ENCODE results near the gene STX7.

DNA sequence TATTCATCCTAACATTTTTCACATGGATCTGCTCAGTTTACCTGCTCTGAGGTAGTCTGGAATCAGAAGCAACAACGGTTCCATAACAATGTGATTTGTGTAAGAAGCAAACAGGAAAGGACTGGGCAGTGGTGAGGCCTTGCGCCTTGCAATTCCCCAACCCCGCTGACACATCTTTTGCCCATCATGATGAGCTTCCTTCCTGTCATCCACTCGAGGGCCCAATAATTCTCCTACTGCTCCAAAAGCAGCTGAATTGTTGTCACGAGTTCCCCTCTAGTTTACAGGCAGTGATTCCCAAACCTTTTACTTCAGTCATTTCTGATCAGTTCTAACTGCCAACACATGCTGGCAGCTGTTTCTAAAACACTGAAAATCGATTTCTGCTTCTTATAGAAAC, 22.9 kb downstream of the STX7 start:
- no peak for TF ChIP-seq OSR1 (CRISPR knock-in tag; IDR thresholded peaks at IDR 0.05)
- TF ChIP-seq, protein P1, sequence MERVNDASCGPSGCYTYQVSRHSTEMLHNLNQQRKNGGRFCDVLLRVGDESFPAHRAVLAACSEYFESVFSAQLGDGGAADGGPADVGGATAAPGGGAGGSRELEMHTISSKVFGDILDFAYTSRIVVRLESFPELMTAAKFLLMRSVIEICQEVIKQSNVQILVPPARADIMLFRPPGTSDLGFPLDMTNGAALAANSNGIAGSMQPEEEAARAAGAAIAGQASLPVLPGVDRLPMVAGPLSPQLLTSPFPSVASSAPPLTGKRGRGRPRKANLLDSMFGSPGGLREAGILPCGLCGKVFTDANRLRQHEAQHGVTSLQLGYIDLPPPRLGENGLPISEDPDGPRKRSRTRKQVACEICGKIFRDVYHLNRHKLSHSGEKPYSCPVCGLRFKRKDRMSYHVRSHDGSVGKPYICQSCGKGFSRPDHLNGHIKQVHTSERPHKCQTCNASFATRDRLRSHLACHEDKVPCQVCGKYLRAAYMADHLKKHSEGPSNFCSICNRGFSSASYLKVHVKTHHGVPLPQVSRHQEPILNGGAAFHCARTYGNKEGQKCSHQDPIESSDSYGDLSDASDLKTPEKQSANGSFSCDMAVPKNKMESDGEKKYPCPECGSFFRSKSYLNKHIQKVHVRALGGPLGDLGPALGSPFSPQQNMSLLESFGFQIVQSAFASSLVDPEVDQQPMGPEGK (CRISPR knock-in tag; IDR thresholded peaks at IDR 0.05; ENCODE audit: borderline replicate concordance): no peak
- TF ChIP-seq ZC3H10 (CRISPR knock-in tag; IDR thresholded peaks at IDR 0.05): no peak
- no peak for TF ChIP-seq RARB (CRISPR knock-in tag; IDR thresholded peaks at IDR 0.05)
- TF ChIP-seq, protein P2, sequence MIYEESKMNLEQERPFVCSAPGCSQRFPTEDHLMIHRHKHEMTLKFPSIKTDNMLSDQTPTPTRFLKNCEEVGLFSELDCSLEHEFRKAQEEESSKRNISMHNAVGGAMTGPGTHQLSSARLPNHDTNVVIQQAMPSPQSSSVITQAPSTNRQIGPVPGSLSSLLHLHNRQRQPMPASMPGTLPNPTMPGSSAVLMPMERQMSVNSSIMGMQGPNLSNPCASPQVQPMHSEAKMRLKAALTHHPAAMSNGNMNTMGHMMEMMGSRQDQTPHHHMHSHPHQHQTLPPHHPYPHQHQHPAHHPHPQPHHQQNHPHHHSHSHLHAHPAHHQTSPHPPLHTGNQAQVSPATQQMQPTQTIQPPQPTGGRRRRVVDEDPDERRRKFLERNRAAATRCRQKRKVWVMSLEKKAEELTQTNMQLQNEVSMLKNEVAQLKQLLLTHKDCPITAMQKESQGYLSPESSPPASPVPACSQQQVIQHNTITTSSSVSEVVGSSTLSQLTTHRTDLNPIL (CRISPR knock-in tag; IDR thresholded peaks at IDR 0.05; ENCODE audit: low read depth): no peak
- TF ChIP-seq TOX (CRISPR knock-in tag; IDR thresholded peaks at IDR 0.05; ENCODE audit: borderline replicate concordance): no peak
- no peak for TF ChIP-seq ZFP3 (CRISPR knock-in tag; IDR thresholded peaks at IDR 0.05)
- TF ChIP-seq CSDC2 (CRISPR knock-in tag; IDR thresholded peaks at IDR 0.05): no peak
- no peak for TF ChIP-seq ESRRG (CRISPR knock-in tag; IDR thresholded peaks at IDR 0.05)
- TF ChIP-seq ARNTL (CRISPR knock-in tag; IDR thresholded peaks at IDR 0.05; ENCODE audit: borderline replicate concordance, low read depth): no peak

All from SK-N-SH treated with all-trans-retinoic acid at 6 μM for 48 hours (cell line).